Measurements from ENCODE around the gene RBM11. TPM values are rescaled to one million over a fixed set of nuclear protein-coding genes. Genes with fewer than 3 reads are reported as not detected.

The RBM11 gene
- total RNA-seq, 1 experiment from 2014 or later = 1.7 TPM

GRCh38 chr21:14243874-14244273 is 27.9 kb downstream of the RBM11 start:
- Histone ChIP-seq H3K56ac (ENCODE audit: insufficient read length, low read depth, low read length) (no peak overlapping the region), H2BK12ac (ENCODE audit: insufficient read length, low read depth, low read length) (no peak overlapping the region), H2AFZ (ENCODE audit: low read length) (no peak overlapping the region), H2BK20ac (ENCODE audit: low read depth, low read length, poor library complexity, severe bottlenecking) (no peak overlapping the region), H3K9ac (ENCODE audit: extremely low read depth, insufficient read length, low read length) (no peak overlapping the region), H3K23me2 (ENCODE audit: insufficient read length, low read depth, low read length, poor library complexity, severe bottlenecking) (no peaks in the 10 kb centered on the region), H3K4ac (ENCODE audit: low read depth, low read length) (no peak overlapping the region), H4K91ac (ENCODE audit: insufficient read length, low read depth, low read length) (no peak overlapping the region), H2BK120ac (ENCODE audit: low read depth, low read length, poor library complexity, severe bottlenecking) (no peak overlapping the region), H4K8ac (replicated peaks; ENCODE audit: insufficient read length, low read depth, low read length) (no peak overlapping the region), H2AK5ac (ENCODE audit: insufficient read length, low read length) (no peak overlapping the region), H3K27ac (ENCODE audit: insufficient read length, low read depth, low read length) (no peak overlapping the region), H3K9me3 (ENCODE audit: control insufficient read depth, low read depth, low read length) (no peaks in the 10 kb centered on the region), H3K79me1 (ENCODE audit: insufficient read depth, low read depth, low read length, poor library complexity, severe bottlenecking) (no peaks in the 10 kb centered on the region), H3T11ph (ENCODE audit: low read length) (no peak overlapping the region), H4K5ac (ENCODE audit: insufficient read length, low read depth, low read length) (no peak overlapping the region), H4K20me1 (ENCODE audit: control insufficient read depth, insufficient read depth, insufficient read length) (no peaks in the 10 kb centered on the region), H3K79me2 (ENCODE audit: insufficient read depth, low read length) (no peaks in the 10 kb centered on the region), H3K14ac (ENCODE audit: insufficient read depth, low read length) (no peak overlapping the region), H3K4me2 (ENCODE audit: insufficient read depth, insufficient read length, low read length) (no peak overlapping the region), H2BK15ac (ENCODE audit: low read depth, low read length) (no peak overlapping the region), H3K23ac (ENCODE audit: insufficient read length, low read depth, low read length) (no peak overlapping the region), H3K18ac (ENCODE audit: insufficient read length, low read depth, low read length) (no peak overlapping the region), H2BK5ac (ENCODE audit: insufficient read length, low read length) (no peak overlapping the region), H3K4me1 (ENCODE audit: insufficient read depth, low read length) (peaks cover 2% of the 10 kb centered on the region; the same call in 1 of the 2 replicates), H3K27me3 (ENCODE audit: insufficient read depth, low read length) (no peaks in the 10 kb centered on the region)
- Mint-ChIP-seq H3K36me3 (ENCODE audit: insufficient read depth in 1 of 3, low read depth in 3 of 3) (no peaks in the 10 kb centered on the region), H3K4me1 (no peaks in the 10 kb centered on the region), H3K4me3 (no peak overlapping the region), H3K27me3 (ENCODE audit: low read depth) (peaks cover 1% of the 10 kb centered on the region; the same call in 1 of the 2 replicates), H3K9me3 (peaks cover 60 to 68% of the 10 kb centered on the region in 2 experiments), H3K27ac (no peak overlapping the region)
- no CpG with 5 or more reads among the region's 2 CpGs for WGBS (ENCODE audit: extremely low coverage, insufficient read length, low lambda C conversion rate)
- no peak for TF ChIP-seq CTCF (conservative IDR thresholded peaks at IDR 0.05)
- DNase-seq = no peak
